HCT116 (cell line): ENCODE measurements around the gene GCGR. TPM values are rescaled to one million over a fixed set of nuclear protein-coding genes. Genes with fewer than 3 reads are reported as not detected.

Source experiments
- ATAC-seq: fragments of 200-7000 bp; cut with Tn5 transposase; 2 replicates; pipeline ENCODE4 v1.9.1; 2020; ENCODE audit warnings: mild to moderate bottlenecking, moderate library complexity
- BruUV-seq: library from RNA; stranded (reverse); fragments of 400-500 nt; replicated peaks from 2 replicates; lab custom pipeline; 2021; lab: Mats Ljungman, UMichigan
- CTCF ChIA-PET: fragments of 300-600 bp; sonication (Branson Sonifier 250); formaldehyde crosslinking; loops from one replicate; lab custom pipeline; 2021; ENCODE audit warnings: antibody characterized with exemption; lab: Charles Lee
- POLR2A ChIA-PET: fragments of 300-600, 350-600 bp; sonication (Branson Sonifier 250); formaldehyde crosslinking; loops from one replicate; lab custom pipeline; 2021; ENCODE audit warnings: antibody characterized with exemption; lab: Charles Lee
- RAD21 ChIA-PET, 2 experiments: fragments of 300-600 bp; sonication (Branson Sonifier 250); formaldehyde crosslinking; loops; one replicate each; lab custom pipeline; 2023; ENCODE audit warnings: low total read pairs in 2 of 2; ENCODE audit not compliant: uncharacterized antibody in 2 of 2, unreplicated experiment in 2 of 2, low non-redundant PET in 1 of 2; lab: Charles Lee
- DNase-seq: peaks from one replicate; pipeline ENCODE4 v3.0.0-alpha.2; 2010; ENCODE audit warnings: low read depth, low spot score
- H2AFZ ChIP-seq: fragments of 200-600 bp; shearing (Covaris generic), sonication (generic); 2 replicates; pipeline ENCODE4 v1.6.1; 2017; ENCODE audit warnings: low read depth, mixed run types, mixed read lengths, antibody characterized with exemption, low read length; ENCODE audit not compliant: poor library complexity, severe bottlenecking
- H3K27ac ChIP-seq: 2 replicates; pipeline ENCODE4 v1.5.1; 2012; ENCODE audit warnings: low read depth, low read length
- H3K27me3 ChIP-seq: fragments of 200-600 bp; sonication (generic); 2 replicates; pipeline ENCODE4 v1.6.1; 2016; ENCODE audit warnings: mixed run types, low read length, mixed read lengths; ENCODE audit not compliant: insufficient read depth
- H3K36me3 ChIP-seq, 2 experiments: fragments of 200-500 bp in 1 of 2; fragments of 200-600 bp in 1 of 2; sonication (Bioruptor generic) in 1 of 2; sonication (generic) in 1 of 2; 2 replicates each; pipeline versions ENCODE4 v1.5.1 to v1.6.1; 2014 to 2016; ENCODE audit warnings: low read length in 2 of 2, inconsistent platforms in 1 of 2, mixed read lengths in 1 of 2, mixed run types in 1 of 2; ENCODE audit not compliant: insufficient read depth in 2 of 2, control insufficient read depth in 1 of 2
- H3K4me1 ChIP-seq, 2 experiments: fragments of 200-600 bp in 1 of 2; sonication (generic) in 1 of 2; 2 replicates each; pipeline versions ENCODE4 v1.5.1 to v1.6.1; 2012 to 2017; ENCODE audit warnings: low read length in 2 of 2, inconsistent platforms in 1 of 2, mild to moderate bottlenecking in 1 of 2, mixed read lengths in 1 of 2, mixed run types in 1 of 2, moderate library complexity in 1 of 2; ENCODE audit not compliant: insufficient read depth in 2 of 2, control insufficient read depth in 1 of 2
- H3K4me2 ChIP-seq: fragments of 200-600 bp; sonication (generic); 2 replicates; pipeline ENCODE4 v1.6.1; 2017; ENCODE audit warnings: mixed run types, low read length, mixed read lengths
- H3K4me3 ChIP-seq, 2 experiments: fragments of 200-600 bp in 1 of 2; sonication (generic) in 1 of 2; replicated peaks in 1 of 2; 2 replicates each; pipeline ENCODE4 v1.5.1; 2011 to 2016; ENCODE audit warnings: low read length in 2 of 2, control low read depth in 1 of 2, low read depth in 1 of 2, mild to moderate bottlenecking in 1 of 2, mixed read lengths in 1 of 2, mixed run types in 1 of 2
- H3K79me2 ChIP-seq: fragments of 200-600 bp; sonication (generic); 2 replicates; pipeline ENCODE4 v1.6.1; 2017; ENCODE audit warnings: mild to moderate bottlenecking, mixed run types, low read length, moderate library complexity, mixed read lengths; ENCODE audit not compliant: insufficient read depth
- H3K9ac ChIP-seq: fragments of 200-600 bp; sonication (generic); 2 replicates; pipeline ENCODE4 v1.6.1; 2016; ENCODE audit warnings: low read length, mixed read lengths
- H3K9me2 ChIP-seq: fragments of 200-600 bp; sonication (generic), shearing (Covaris generic); 2 replicates; pipeline ENCODE4 v1.6.1; 2017; ENCODE audit warnings: mixed run types, mild to moderate bottlenecking, moderate library complexity; ENCODE audit not compliant: insufficient read depth
- H3K9me3 ChIP-seq, 2 experiments: fragments of 200-500 bp in 1 of 2; fragments of 200-600 bp in 1 of 2; sonication (Bioruptor generic) in 1 of 2; sonication (generic) in 1 of 2; 2 replicates each; pipeline ENCODE4 v1.6.1; 2014 to 2017; ENCODE audit warnings: low read length in 2 of 2, mixed read lengths in 2 of 2, inconsistent platforms in 1 of 2, low read depth in 1 of 2, mild to moderate bottlenecking in 1 of 2, mixed run types in 1 of 2, moderate library complexity in 1 of 2; ENCODE audit not compliant: control insufficient read depth in 1 of 2, insufficient read depth in 1 of 2
- H4K20me1 ChIP-seq: fragments of 200-600 bp; sonication (generic), shearing (Covaris generic); 2 replicates; pipeline ENCODE4 v1.6.1; 2017; ENCODE audit warnings: mixed run types, mild to moderate bottlenecking, moderate library complexity; ENCODE audit not compliant: insufficient read depth
- ELF1 ChIP-seq: IDR thresholded peaks from 2 replicates; pipeline ENCODE4 v1.6.1; 2012; ENCODE audit warnings: low read depth, borderline replicate concordance
- EZH2 ChIP-seq: fragments of 200-600 bp; sonication (generic); IDR thresholded peaks from 2 replicates; pipeline ENCODE4 v1.6.1; 2017; ENCODE audit warnings: antibody characterized with exemption, mixed run types
- JUND ChIP-seq: IDR thresholded peaks from 2 replicates; pipeline ENCODE4 v1.6.1; 2012
- POLR2A ChIP-seq: IDR thresholded peaks from 2 replicates; pipeline ENCODE4 v1.7.0; 2011; ENCODE audit warnings: borderline replicate concordance; ENCODE audit not compliant: insufficient read depth, insufficient read length; ENCODE audit errors: extremely low read depth
- SP1 ChIP-seq: IDR thresholded peaks from 2 replicates; pipeline ENCODE4 v1.6.1; 2012; ENCODE audit warnings: low read depth
- SRF ChIP-seq: IDR thresholded peaks from 2 replicates; pipeline ENCODE4 v1.6.1; 2012; ENCODE audit warnings: low read depth
- intact Hi-C: fragments of 100-400 bp; cut with micrococcal nuclease; formaldehyde crosslinking; loops from 2 replicates; pipeline ENCODE4 v1.10.0; 2022
- total RNA-seq: library from RNA; stranded (reverse); gene quantifications from one replicate; pipeline ENCODE4 v1.2.1, GENCODE V29; 2021; ENCODE audit not compliant: unreplicated experiment
- TF ChIP-seq, protein P1 (sequence below): IDR thresholded peaks from 2 replicates; pipeline ENCODE4 v1.6.1; 2012
- TF ChIP-seq, protein P2 (sequence below), 3 experiments: fragments of 200-600 bp in 1 of 3; sonication (generic) in 1 of 3; IDR thresholded peaks in 2 of 3; conservative IDR thresholded peaks in 1 of 3; 2 replicates each; pipeline ENCODE4 v1.5.1; 2012 to 2017; ENCODE audit warnings: low read depth in 2 of 3, low read length in 2 of 3, antibody characterized with exemption in 1 of 3, borderline replicate concordance in 1 of 3, control low read depth in 1 of 3, mild to moderate bottlenecking in 1 of 3, mixed read lengths in 1 of 3, mixed run types in 1 of 3, moderate library complexity in 1 of 3; ENCODE audit not compliant: insufficient read depth in 1 of 3

The GCGR gene
- total RNA-seq, 1 experiment from 2014 or later, result not detected

DNA sequence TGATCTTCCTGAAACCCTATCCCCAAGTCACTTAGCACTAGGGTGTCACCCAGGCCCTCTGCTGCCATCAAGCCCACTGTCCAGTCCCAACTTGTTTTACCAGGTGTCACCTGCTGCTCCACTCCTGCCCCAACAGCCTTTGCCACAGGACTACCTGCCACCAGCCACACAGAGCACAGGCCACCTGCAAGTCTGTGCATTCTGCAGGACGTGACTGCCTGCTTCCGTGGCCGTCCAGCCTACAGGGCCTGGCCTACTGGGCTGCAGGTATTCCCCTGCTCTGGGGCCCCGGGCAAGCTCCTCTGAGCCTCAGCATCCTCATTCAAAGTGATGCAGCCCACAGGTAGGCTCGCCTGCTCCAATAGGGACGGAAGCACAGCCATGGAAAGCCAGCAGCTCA, 25.9 kb downstream of the GCGR start:
- ATAC-seq (no peak), DNase-seq (no peak)
- Histone ChIP-seq H3K4me1 (peaks cover 24 to 40% of the 10 kb centered on the region in 2 experiments), H3K9me2 (no peaks in the 10 kb centered on the region), H3K9ac (no peak overlapping the region), H4K20me1 (no peaks in the 10 kb centered on the region), H3K4me2 (no peak overlapping the region), H3K36me3 (0 out of 4 replicates have a peak, but pooled peaks cover 0 to 4% of the 10 kb centered on the region in 2 experiments), H2AFZ (no peak overlapping the region), H3K4me3 (no peak overlapping the region), H3K27me3 (no peaks in the 10 kb centered on the region), H3K79me2 (peaks cover 15% of the 10 kb centered on the region), H3K9me3 (no peaks in the 10 kb centered on the region), H3K27ac (no peak overlapping the region)
- ChIA-PET CTCF (no interaction called here), POLR2A (no interaction called here), RAD21 (no interaction called here)
- no peak for TF ChIP-seq ELF1
- TF ChIP-seq, protein P1, sequence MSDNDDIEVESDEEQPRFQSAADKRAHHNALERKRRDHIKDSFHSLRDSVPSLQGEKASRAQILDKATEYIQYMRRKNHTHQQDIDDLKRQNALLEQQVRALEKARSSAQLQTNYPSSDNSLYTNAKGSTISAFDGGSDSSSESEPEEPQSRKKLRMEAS, result no peak
- intact Hi-C loops, result no loop called here
- no TSS peak for BruUV-seq

DNA sequence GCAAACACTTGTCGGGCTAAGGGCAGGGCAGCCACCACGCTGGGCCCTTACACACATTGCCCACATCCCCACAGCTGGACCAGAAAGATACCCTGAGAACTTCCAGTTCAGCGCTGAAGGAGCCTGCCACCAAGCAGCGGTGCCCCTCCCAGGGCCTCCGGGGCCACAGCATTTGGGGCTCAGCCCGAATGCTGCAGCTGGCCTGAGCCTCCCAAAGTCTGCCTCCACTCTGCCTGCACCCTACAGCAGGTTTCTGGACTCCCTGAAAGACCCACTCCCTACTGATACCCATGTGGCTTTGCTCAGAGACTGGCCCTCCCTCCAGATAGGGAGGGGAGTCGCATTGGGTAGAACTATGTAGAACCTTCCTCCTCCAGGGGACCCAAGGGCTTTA, 27.6 kb downstream of the GCGR start:
- peak overlapping the region; percentile 86 for H3K9ac ChIP-seq
- no peaks in the 10 kb centered on the region for H3K27me3 ChIP-seq
- peak overlapping the region; percentile 93 for H3K27ac ChIP-seq
- intact Hi-C loops, result no loop called here
- H3K4me1 ChIP-seq, result peaks cover 17 to 32% of the 10 kb centered on the region in 2 experiments
- H3K4me3 ChIP-seq, result peak overlapping the region; percentile 78 to 89
- DNase-seq (no peak), ATAC-seq (no peak)
- no peak overlapping the region for H2AFZ ChIP-seq
- ChIA-PET RAD21 (no interaction called here), CTCF (no interaction called here), POLR2A (interaction anchor here (1.0 kb wide), 1 partner anchor 119 kb away, joined by 4 read pairs; no protein-coding TSS in a partner anchor)
- peak overlapping the region; percentile 97 for H3K4me2 ChIP-seq
- H3K79me2 ChIP-seq, result peaks cover 15% of the 10 kb centered on the region
- BruUV-seq, result no TSS peak
- no peaks in the 10 kb centered on the region for H3K9me3 ChIP-seq
- H3K9me2 ChIP-seq, result no peaks in the 10 kb centered on the region
- 0 out of 4 replicates have a peak, but pooled peaks cover 0 to 7% of the 10 kb centered on the region in 2 experiments for H3K36me3 ChIP-seq
- H4K20me1 ChIP-seq, result no peaks in the 10 kb centered on the region
- TF ChIP-seq SP1, result no peak
- no peak for TF ChIP-seq EZH2
- TF ChIP-seq, protein P1, result peak; percentile 23; the same call in 1 of the 2 replicates
- TF ChIP-seq JUND, result no peak
- TF ChIP-seq, protein P2, sequence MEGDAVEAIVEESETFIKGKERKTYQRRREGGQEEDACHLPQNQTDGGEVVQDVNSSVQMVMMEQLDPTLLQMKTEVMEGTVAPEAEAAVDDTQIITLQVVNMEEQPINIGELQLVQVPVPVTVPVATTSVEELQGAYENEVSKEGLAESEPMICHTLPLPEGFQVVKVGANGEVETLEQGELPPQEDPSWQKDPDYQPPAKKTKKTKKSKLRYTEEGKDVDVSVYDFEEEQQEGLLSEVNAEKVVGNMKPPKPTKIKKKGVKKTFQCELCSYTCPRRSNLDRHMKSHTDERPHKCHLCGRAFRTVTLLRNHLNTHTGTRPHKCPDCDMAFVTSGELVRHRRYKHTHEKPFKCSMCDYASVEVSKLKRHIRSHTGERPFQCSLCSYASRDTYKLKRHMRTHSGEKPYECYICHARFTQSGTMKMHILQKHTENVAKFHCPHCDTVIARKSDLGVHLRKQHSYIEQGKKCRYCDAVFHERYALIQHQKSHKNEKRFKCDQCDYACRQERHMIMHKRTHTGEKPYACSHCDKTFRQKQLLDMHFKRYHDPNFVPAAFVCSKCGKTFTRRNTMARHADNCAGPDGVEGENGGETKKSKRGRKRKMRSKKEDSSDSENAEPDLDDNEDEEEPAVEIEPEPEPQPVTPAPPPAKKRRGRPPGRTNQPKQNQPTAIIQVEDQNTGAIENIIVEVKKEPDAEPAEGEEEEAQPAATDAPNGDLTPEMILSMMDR (IDR thresholded peaks at IDR 0.05 in 2 of 3, conservative IDR thresholded peaks at IDR 0.05 in 1 of 3; ENCODE audit: borderline replicate concordance in 1 of 3, insufficient read depth in 1 of 3, low read depth in 2 of 3, low read length in 2 of 3), result no peak
- no peak for TF ChIP-seq POLR2A
- no peak for TF ChIP-seq SRF
